H1 (cell line): Measurements from ENCODE around the gene HSD17B1. TPM values are rescaled to one million over a fixed set of nuclear protein-coding genes. Genes with fewer than 3 reads are reported as not detected.

ENCODE experiments used
- CTCF ChIA-PET: fragments of 300-600 bp; sonication (Branson Sonifier 250); formaldehyde crosslinking; loops from one replicate; lab custom pipeline; 2021; ENCODE audit not compliant: partially characterized antibody; lab: Charles Lee
- POLR2A ChIA-PET: fragments of 300-600 bp; sonication (Branson Sonifier 250); formaldehyde crosslinking; loops from one replicate; lab custom pipeline; 2021; ENCODE audit warnings: inconsistent platforms; ENCODE audit not compliant: partially characterized antibody; lab: Charles Lee
- DNase-seq, 2 experiments: peaks; one replicate each; pipeline versions ENCODE4 v3.0.0 to v3.0.0-alpha.2; 2010 to 2022; ENCODE audit warnings: low spot score in 2 of 2, low read depth in 1 of 2, mixed read lengths in 1 of 2
- FAIRE-seq: peaks from 2 replicates; lab custom pipeline; 2011; peaks lifted over from hg19 to GRCh38; lab: Jason Lieb, UNC
- H2AFZ ChIP-seq: 2 replicates; pipeline ENCODE4 v1.8.1; 2012; ENCODE audit warnings: low read length, inconsistent platforms
- H2AK5ac ChIP-seq: 2 replicates; pipeline ENCODE4 v1.6.1; 2013; ENCODE audit warnings: low read depth, low read length
- H2BK120ac ChIP-seq: replicated peaks from 2 replicates; pipeline ENCODE3; 2013; ENCODE audit warnings: low read depth, low read length, inconsistent platforms
- H2BK12ac ChIP-seq: 2 replicates; pipeline ENCODE4 v1.6.1; 2013; ENCODE audit warnings: low read depth, low read length
- H2BK15ac ChIP-seq: 2 replicates; pipeline ENCODE4 v1.6.1; 2013; ENCODE audit warnings: low read length
- H2BK20ac ChIP-seq: 2 replicates; pipeline ENCODE4 v1.6.1; 2013; ENCODE audit warnings: low read length
- H2BK5ac ChIP-seq: 2 replicates; pipeline ENCODE4 v1.6.1; 2013; ENCODE audit warnings: low read depth, low read length
- H3K14ac ChIP-seq: 2 replicates; pipeline ENCODE4 v1.6.1; 2013; ENCODE audit warnings: inconsistent platforms; ENCODE audit not compliant: insufficient read length
- H3K18ac ChIP-seq: 2 replicates; pipeline ENCODE4 v1.6.1; 2013; ENCODE audit warnings: low read length; ENCODE audit errors: extremely low read depth
- H3K23ac ChIP-seq: 2 replicates; pipeline ENCODE4 v1.6.1; 2013; ENCODE audit warnings: inconsistent platforms; ENCODE audit not compliant: insufficient read length
- H3K23me2 ChIP-seq: 2 replicates; pipeline ENCODE4 v1.6.1; 2013; ENCODE audit warnings: low read depth, low read length
- H3K27ac ChIP-seq: 2 replicates; pipeline ENCODE4 v1.6.1; 2011; ENCODE audit warnings: low read depth, low read length, inconsistent platforms
- H3K27me3 ChIP-seq, 4 experiments: replicated peaks in 1 of 4; 1 replicate in 1 of 4; 2 replicates in 3 of 4; pipeline versions ENCODE4 v1.6.1 to v1.8.1; 2011 to 2013; ENCODE audit warnings: low read length in 3 of 4, mild to moderate bottlenecking in 3 of 4, inconsistent platforms in 2 of 4, mixed read lengths in 2 of 4, moderate library complexity in 1 of 4; ENCODE audit not compliant: control insufficient read depth in 3 of 4, insufficient read depth in 3 of 4; ENCODE audit errors: extremely low read depth in 1 of 4
- H3K36me3 ChIP-seq, 4 experiments: 2 replicates each; pipeline versions ENCODE4 v1.6.1 to v1.8.1; 2011 to 2013; ENCODE audit warnings: mild to moderate bottlenecking in 4 of 4, low read length in 3 of 4, moderate library complexity in 2 of 4, control low read depth in 1 of 4, inconsistent platforms in 1 of 4; ENCODE audit not compliant: insufficient read depth in 4 of 4, control insufficient read depth in 2 of 4
- H3K4ac ChIP-seq: replicated peaks from 2 replicates; pipeline ENCODE3; 2013; ENCODE audit warnings: low read length, low read depth, mixed read lengths, inconsistent platforms; ENCODE audit not compliant: insufficient read length
- H3K4me1 ChIP-seq, 4 experiments: replicated peaks in 1 of 4; 1 replicate in 1 of 4; 2 replicates in 3 of 4; pipeline versions ENCODE4 v1.6.1 to v1.8.1; 2011 to 2013; ENCODE audit warnings: low read length in 3 of 4, inconsistent platforms in 2 of 4, mixed read lengths in 1 of 4; ENCODE audit not compliant: insufficient read depth in 4 of 4, control insufficient read depth in 3 of 4
- H3K4me2 ChIP-seq, 2 experiments: 2 replicates each; pipeline versions ENCODE4 v1.6.1 to v1.8.1; 2011 to 2013; ENCODE audit warnings: low read depth in 2 of 2, low read length in 2 of 2, control low read depth in 1 of 2, inconsistent platforms in 1 of 2, mild to moderate bottlenecking in 1 of 2; ENCODE audit not compliant: insufficient read depth in 1 of 2
- H3K4me3 ChIP-seq, 4 experiments: fragments of 200-600, 300-600 bp in 1 of 4; sonication (generic), shearing (Covaris generic), sonication (Bioruptor Twin) in 1 of 4; 2 replicates each; pipeline versions ENCODE4 v1.5.1 to v1.8.1; 2011 to 2016; ENCODE audit warnings: low read length in 4 of 4, low read depth in 3 of 4, control low read depth in 2 of 4, inconsistent platforms in 2 of 4, mild to moderate bottlenecking in 2 of 4, mixed read lengths in 1 of 4, moderate library complexity in 1 of 4; ENCODE audit not compliant: insufficient read depth in 2 of 4; ENCODE audit errors: extremely low read depth in 1 of 4
- H3K56ac ChIP-seq: replicated peaks from 2 replicates; pipeline ENCODE3; 2013; ENCODE audit warnings: low read depth, mild to moderate bottlenecking, mixed read lengths, low read length, inconsistent platforms; ENCODE audit not compliant: insufficient read length
- H3K79me1 ChIP-seq: 2 replicates; pipeline ENCODE4 v1.6.1; 2013; ENCODE audit warnings: low read depth, low read length, control low read depth
- H3K79me2 ChIP-seq, 2 experiments: 2 replicates each; pipeline versions ENCODE4 v1.6.1 to v1.8.1; 2012 to 2013; ENCODE audit warnings: low read length in 2 of 2, mild to moderate bottlenecking in 2 of 2, inconsistent platforms in 1 of 2; ENCODE audit not compliant: insufficient read depth in 2 of 2, control insufficient read depth in 1 of 2
- H3K9ac ChIP-seq, 4 experiments: replicated peaks in 1 of 4; 1 replicate in 1 of 4; 2 replicates in 3 of 4; pipeline versions ENCODE4 v1.6.1 to v1.8.1; 2011 to 2013; ENCODE audit warnings: low read depth in 3 of 4, low read length in 3 of 4, control low read depth in 2 of 4, mild to moderate bottlenecking in 2 of 4, moderate library complexity in 2 of 4, inconsistent platforms in 1 of 4; ENCODE audit errors: extremely low read depth in 1 of 4
- H3K9me3 ChIP-seq, 2 experiments: 2 replicates each; pipeline versions ENCODE4 v1.6.1 to v1.8.1; 2012 to 2013; ENCODE audit warnings: mild to moderate bottlenecking in 2 of 2, moderate library complexity in 2 of 2, control low read depth in 1 of 2, inconsistent platforms in 1 of 2, low read depth in 1 of 2, low read length in 1 of 2, mixed read lengths in 1 of 2; ENCODE audit not compliant: insufficient read depth in 2 of 2
- H4K20me1 ChIP-seq, 2 experiments: replicated peaks in 1 of 2; 2 replicates each; pipeline versions ENCODE3 to v1.8.1; 2011 to 2013; ENCODE audit warnings: inconsistent platforms in 2 of 2, low read length in 2 of 2, mild to moderate bottlenecking in 1 of 2; ENCODE audit not compliant: insufficient read depth in 2 of 2, control insufficient read depth in 1 of 2
- H4K5ac ChIP-seq: 2 replicates; pipeline ENCODE4 v1.6.1; 2013; ENCODE audit warnings: low read length, low read depth, mixed read lengths, inconsistent platforms; ENCODE audit not compliant: insufficient read length
- H4K8ac ChIP-seq: 2 replicates; pipeline ENCODE4 v1.8.0; 2013; ENCODE audit warnings: mild to moderate bottlenecking, moderate library complexity, low read length, inconsistent platforms; ENCODE audit not compliant: insufficient read depth; ENCODE audit errors: extremely low read depth
- H4K91ac ChIP-seq: replicated peaks from 2 replicates; pipeline ENCODE3; 2013; ENCODE audit warnings: low read length, mixed read lengths, inconsistent platforms; ENCODE audit not compliant: insufficient read length
- ATF3 ChIP-seq: IDR thresholded peaks from 2 replicates; pipeline ENCODE4 v1.6.1; 2011; ENCODE audit warnings: low read depth, mild to moderate bottlenecking, low read length; ENCODE audit not compliant: insufficient read depth
- CTCF ChIP-seq, 3 experiments: IDR thresholded peaks; 1 replicate in 2 of 3; 2 replicates in 1 of 3; pipeline versions ENCODE4 v1.5.1 to v1.6.1; 2011; ENCODE audit warnings: low read length in 3 of 3, mild to moderate bottlenecking in 3 of 3, inconsistent platforms in 2 of 3, low read depth in 1 of 3, moderate library complexity in 1 of 3; ENCODE audit not compliant: insufficient read depth in 1 of 3; ENCODE audit errors: control extremely low read depth in 1 of 3
- GABPA ChIP-seq: IDR thresholded peaks from 2 replicates; pipeline ENCODE4 v1.6.1; 2011; ENCODE audit warnings: mild to moderate bottlenecking, low read length, moderate library complexity, borderline replicate concordance; ENCODE audit not compliant: insufficient read depth
- GTF2F1 ChIP-seq: IDR thresholded peaks from 2 replicates; pipeline ENCODE4 v1.6.1; 2012; ENCODE audit warnings: low read depth, low read length, improper control_type of control experiment, borderline replicate concordance
- HDAC6 ChIP-seq: IDR thresholded peaks from one replicate; pipeline ENCODE4 v1.7.1; 2012; ENCODE audit warnings: low read depth, mild to moderate bottlenecking, inconsistent platforms, low read length, moderate library complexity
- JUND ChIP-seq: IDR thresholded peaks from 2 replicates; pipeline ENCODE4 v1.6.1; 2011; ENCODE audit warnings: mild to moderate bottlenecking, improper control_type of control experiment, low read length
- POLR2A ChIP-seq, 2 experiments: IDR thresholded peaks; 1 replicate in 1 of 2; 2 replicates in 1 of 2; pipeline ENCODE4 v1.6.1; 2011; ENCODE audit warnings: low read depth in 2 of 2, low read length in 2 of 2, mild to moderate bottlenecking in 2 of 2; ENCODE audit errors: control extremely low read depth in 1 of 2
- POU5F1 ChIP-seq: IDR thresholded peaks from 2 replicates; pipeline ENCODE4 v1.6.1; 2011; ENCODE audit warnings: low read depth, mild to moderate bottlenecking, low read length, moderate library complexity
- RAD21 ChIP-seq, 2 experiments: IDR thresholded peaks in 1 of 2; conservative IDR thresholded peaks in 1 of 2; 2 replicates each; pipeline ENCODE4 v1.6.1; 2011; ENCODE audit warnings: low read depth in 2 of 2, low read length in 2 of 2, improper control_type of control experiment in 1 of 2, inconsistent platforms in 1 of 2, mild to moderate bottlenecking in 1 of 2, moderate library complexity in 1 of 2
- TAF1 ChIP-seq: IDR thresholded peaks from 2 replicates; pipeline ENCODE4 v1.6.1; 2011; ENCODE audit warnings: mild to moderate bottlenecking, low read depth, low read length
- WGBS, 2 experiments: shearing (Covaris generic) in 1 of 2; methylation state at CpG; one replicate each; pipeline versions ENCODE4 v1.1.6 to v1.1.7; 2013 to 2015; ENCODE audit warnings: low lambda C conversion rate in 2 of 2, mixed read lengths in 2 of 2, inconsistent platforms in 1 of 2, low coverage in 1 of 2, missing lambda C conversion rate in 1 of 2; ENCODE audit not compliant: insufficient replicate concordance in 2 of 2, insufficient coverage in 1 of 2, insufficient read length in 1 of 2; ENCODE audit errors: extremely low coverage in 1 of 2, missing lambda C conversion rate in 1 of 2; 5-methylcytosine and 5-hydroxymethylcytosine counted together
- polyA plus RNA-seq, 7 experiments: library from polyadenylated mRNA; depleted of rRNA in 3 of 7; stranded (reverse) in 5 of 7; unstranded in 2 of 7; fragments of >200 nt in 5 of 7; fragments of 200-250 nt in 2 of 7; gene quantifications; 1 replicate in 5 of 7; 2 replicates in 1 of 7; 4 replicates in 1 of 7; pipeline versions ENCODE4 v1.2.1 to v1.2.3, GENCODE V29; 2011 to 2013; ENCODE audit warnings: missing spikeins in 2 of 7, mixed read lengths in 2 of 7
- total RNA-seq: library from RNA; stranded (reverse); fragmentation: NEBNext Ultra II Directional; extraction: Animal tissue kit (Norgen Biotek cat#: 25700); gene quantifications from 2 replicates; pipeline ENCODE4 v1.2.1, GENCODE V29; 2021

The HSD17B1 gene
- total and polyA plus RNA-seq, 2 of the 8 experiments (the other 6 are each of a cell fraction or from before 2014, with no cell fraction given), result 0.88 to 1.0 TPM

- Histone ChIP-seq H3K36me3 (peaks cover 0 to 8% (median 1%) of the 10 kb centered on the region in 4 experiments; a peak in 4 of 8 replicates), H3K9me3 (no peaks in the 10 kb centered on the region), H2BK20ac (no peak overlapping the region), H3K56ac (no peak overlapping the region), H2BK120ac (no peak overlapping the region), H3K4ac (peak overlapping the region; percentile 85), H3K18ac (no peak overlapping the region; the same call in 1 of the 2 replicates), H3K9ac (0 out of 7 replicates have a peak overlapping the region, but pooled peaks of 1 of the 4 experiments have one; percentile 0), H4K5ac (no peak overlapping the region), H3K27me3 (no peaks in the 10 kb centered on the region), H2BK5ac (no peak overlapping the region), H4K20me1 (peaks cover 0 to 4% of the 10 kb centered on the region in 2 experiments), H3K79me2 (no peaks in the 10 kb centered on the region), H2AK5ac (no peak overlapping the region), H3K4me2 (peak overlapping the region; percentile 48 to 84), H3K27ac (no peak overlapping the region), H3K4me1 (peaks cover 0 to 8% (median 7%) of the 10 kb centered on the region in 4 experiments; a peak in 4 of 7 replicates), H2BK15ac (peak overlapping the region; percentile 88; the same call in 1 of the 2 replicates), H2AFZ (no peak overlapping the region), H4K91ac (peak overlapping the region; percentile 30), H3K14ac (no peak overlapping the region), H3K4me3 (peak overlapping the region; percentile 31 to 61 (median 37); a peak in 6 of 8 replicates), H4K8ac (peak overlapping the region; percentile 81; the same call in 1 of the 2 replicates), H3K23ac (no peak overlapping the region), H3K23me2 (peaks cover 2% of the 10 kb centered on the region; the same call in 1 of the 2 replicates), H3K79me1 (no peaks in the 10 kb centered on the region), H2BK12ac (no peak overlapping the region)
- CTCF ChIA-PET, result interaction anchor here (1.4 to 3.0 kb wide), 7 partner anchors 11 to 131 kb away, joined by 3 to 28 read pairs (median 7); partner anchors contain the start of genes MLX, NAGLU and PSMC3IP
- POLR2A ChIA-PET, result interaction anchor here (0.7 to 4.3 kb wide), 11 partner anchors 11 to 134 kb away, joined by 3 to 43 read pairs (median 4); partner anchors contain the start of genes NAGLU, PSMC3IP, RETREG3 and TUBG1
- FAIRE-seq (no peak), DNase-seq (no peak)
- 94% methylated on average over 13 of the region's 14 CpGs; no CpG with 5 or more reads in 1 of the 2 experiments for WGBS, 2 experiments
- no peak for TF ChIP-seq RAD21 (IDR thresholded peaks at IDR 0.05 in 1 of 2, conservative IDR thresholded peaks at IDR 0.05 in 1 of 2; ENCODE audit: low read depth in 2 of 2, low read length in 2 of 2)
- TF ChIP-seq ATF3, result no peak
- TF ChIP-seq TAF1, result no peak
- no peak for TF ChIP-seq HDAC6
- no peak for TF ChIP-seq GTF2F1
- TF ChIP-seq GABPA, result no peak
- TF ChIP-seq JUND, result no peak
- TF ChIP-seq POU5F1, result no peak
- TF ChIP-seq CTCF (IDR thresholded peaks at IDR 0.05; ENCODE audit: control extremely low read depth in 1 of 3, insufficient read depth in 1 of 3, low read depth in 1 of 3, low read length in 3 of 3), result no peak
- TF ChIP-seq POLR2A (IDR thresholded peaks at IDR 0.05; ENCODE audit: control extremely low read depth in 1 of 2, low read depth in 2 of 2, low read length in 2 of 2), result no peak
These were observed 5.0 kb upstream of the HSD17B1 start for GRCh38 chr17:42547698-42548069.
